Pulmonary artery endothelial cell (primary cell): ENCODE measurements around the gene CLK4. TPM values are rescaled to one million over a fixed set of nuclear protein-coding genes. Genes with fewer than 3 reads are reported as not detected.

Source experiments
- DNase-seq: peaks from one replicate; pipeline ENCODE4 v3.0.0-alpha.2; 2011; ENCODE audit warnings: low read depth, low spot score
- total RNA-seq: library from RNA; depleted of rRNA; stranded (reverse); fragments of >200 nt; gene quantifications from 2 replicates; pipeline ENCODE4 v1.2.3, GENCODE V29; 2014

The CLK4 gene
- total RNA-seq, 1 donor from 2014 or later: 17.5 TPM

DNA sequence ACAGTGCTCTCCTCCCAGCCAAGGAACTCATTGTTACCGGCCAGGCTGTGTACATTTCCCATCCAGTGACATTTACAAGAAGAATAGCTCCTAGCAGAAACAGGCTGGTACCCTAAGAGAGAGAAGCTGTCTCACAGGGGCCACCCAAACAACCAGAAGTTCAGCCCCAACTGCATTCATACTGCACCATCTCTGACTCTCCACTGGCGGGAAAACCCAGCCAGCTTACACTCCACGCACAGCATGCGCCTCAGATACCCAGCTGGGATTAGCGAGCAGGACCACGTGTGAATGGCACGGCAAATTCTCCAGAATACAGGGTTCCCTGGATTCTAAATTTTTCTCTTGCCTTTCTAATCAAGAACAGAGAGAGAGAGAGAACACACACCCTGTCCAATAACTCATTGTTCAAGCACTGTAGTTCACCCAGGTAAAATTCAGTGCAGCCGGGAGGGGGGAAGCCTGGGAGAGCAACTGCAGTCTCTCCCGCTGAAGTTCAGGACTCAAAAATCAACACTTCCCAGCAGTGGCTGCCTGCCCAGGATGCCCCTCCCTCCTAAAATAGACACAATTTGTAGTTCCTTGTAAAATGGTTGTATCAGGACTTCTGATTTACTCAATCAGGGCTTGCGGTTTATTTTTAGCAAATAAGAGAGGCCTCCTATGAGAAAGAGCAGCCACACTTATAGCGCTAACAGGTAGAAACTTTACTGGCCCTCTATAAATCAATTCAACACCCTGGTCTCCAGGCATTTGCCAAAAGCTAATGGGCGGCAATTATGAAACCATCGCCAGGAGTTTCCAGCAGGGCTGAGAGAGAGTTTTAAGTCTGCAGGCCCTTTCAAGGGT, 38.9 kb downstream of the CLK4 start:
- no peak for DNase-seq

DNA sequence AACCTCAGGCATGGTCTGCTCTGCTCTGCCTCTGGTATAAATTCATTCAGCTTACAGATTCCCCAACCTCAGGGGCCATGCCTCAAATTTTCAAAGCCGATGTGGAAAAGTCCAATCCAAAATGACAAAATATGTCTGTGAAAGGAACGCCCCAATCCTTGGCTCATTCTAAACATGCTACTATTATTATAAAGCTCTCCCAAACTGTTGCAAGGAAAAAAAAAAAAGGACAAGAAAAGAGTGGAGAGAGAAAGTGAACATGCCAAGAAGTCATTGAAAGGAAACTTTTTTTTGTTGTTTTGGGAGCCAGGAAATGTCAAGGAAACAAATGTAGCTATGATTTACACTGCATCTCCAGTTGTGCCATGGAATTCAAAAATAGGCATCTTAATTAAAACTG, 40.5 kb downstream of the CLK4 start:
- no peak for DNase-seq

DNA sequence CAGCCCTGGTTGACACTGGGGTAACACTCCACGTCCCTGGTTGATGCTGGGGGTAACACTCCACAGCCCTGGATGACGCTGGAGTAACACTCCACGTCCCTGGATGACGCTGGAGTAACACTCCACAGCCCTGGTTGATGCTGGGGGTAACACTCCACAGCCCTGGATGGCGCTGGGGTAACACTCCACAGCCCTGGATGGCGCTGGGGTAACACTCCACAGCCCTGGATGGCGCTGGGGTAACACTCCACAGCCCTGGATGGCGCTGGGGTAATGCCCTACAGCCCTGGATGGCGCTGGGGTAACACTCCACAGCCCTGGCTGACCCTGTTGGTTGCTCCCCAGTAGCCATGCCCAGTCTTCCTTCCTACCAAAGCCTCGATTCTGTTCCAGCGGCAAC, 41.4 kb downstream of the CLK4 start:
- peak; percentile 37 for DNase-seq

DNA sequence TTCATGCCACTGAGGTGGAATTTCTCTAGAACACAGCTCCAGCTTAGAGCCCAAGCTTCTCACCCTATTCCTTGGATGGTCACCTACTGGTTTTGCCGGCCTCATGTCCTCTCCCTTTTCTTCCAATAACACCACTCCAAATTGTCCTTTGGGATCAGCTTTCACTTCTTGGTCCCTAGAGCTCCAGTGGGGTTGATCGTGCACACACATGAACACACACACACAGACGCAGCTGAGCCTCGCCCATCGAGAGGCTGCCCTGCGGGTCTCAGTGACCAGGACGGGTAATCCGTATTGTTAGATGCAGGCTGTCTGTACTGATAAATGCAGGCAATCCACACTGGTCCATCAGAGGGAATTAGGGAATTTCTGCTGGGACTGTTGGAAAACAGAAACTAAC, 43.6 kb downstream of the CLK4 start:
- no peak for DNase-seq

DNA sequence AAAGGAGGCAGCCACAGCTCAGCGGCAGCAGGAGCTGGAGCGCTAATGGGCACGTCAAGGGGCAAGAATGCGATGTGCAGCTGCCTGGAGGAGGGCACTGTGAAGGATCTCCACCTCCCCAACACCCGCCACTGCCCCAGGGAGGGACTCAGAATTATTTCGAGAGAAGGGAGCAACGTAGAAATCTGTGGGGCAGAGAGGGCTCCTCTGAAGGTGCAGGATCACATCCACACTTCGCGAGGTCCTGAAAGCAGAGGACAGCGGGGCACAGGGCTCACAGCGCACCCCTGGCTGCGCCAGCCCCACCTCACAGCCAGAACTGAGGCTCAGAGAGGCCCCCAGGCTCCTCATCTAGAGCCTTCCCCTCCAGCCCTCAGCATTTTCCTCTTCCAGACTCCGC, 44.6 kb downstream of the CLK4 start:
- no peak for DNase-seq

DNA sequence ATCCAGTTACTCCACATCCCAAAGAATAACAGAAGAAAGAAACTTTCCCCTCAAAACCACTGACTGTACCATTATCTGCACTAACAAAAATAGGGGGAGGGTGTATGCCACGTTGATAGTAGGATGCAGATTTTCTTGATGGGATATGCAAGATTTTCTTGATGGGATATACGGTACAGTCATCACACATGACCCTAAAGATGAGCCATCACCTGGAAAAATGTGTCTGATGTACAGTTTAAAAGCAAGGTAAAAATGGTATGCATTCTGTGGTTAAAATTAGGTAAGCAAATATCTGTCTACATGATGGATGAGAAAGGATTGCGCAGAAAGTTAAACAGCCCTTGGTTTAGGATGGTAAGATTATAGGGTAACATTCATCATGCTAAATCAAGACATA, 45.2 kb downstream of the CLK4 start:
- no peak for DNase-seq

DNA sequence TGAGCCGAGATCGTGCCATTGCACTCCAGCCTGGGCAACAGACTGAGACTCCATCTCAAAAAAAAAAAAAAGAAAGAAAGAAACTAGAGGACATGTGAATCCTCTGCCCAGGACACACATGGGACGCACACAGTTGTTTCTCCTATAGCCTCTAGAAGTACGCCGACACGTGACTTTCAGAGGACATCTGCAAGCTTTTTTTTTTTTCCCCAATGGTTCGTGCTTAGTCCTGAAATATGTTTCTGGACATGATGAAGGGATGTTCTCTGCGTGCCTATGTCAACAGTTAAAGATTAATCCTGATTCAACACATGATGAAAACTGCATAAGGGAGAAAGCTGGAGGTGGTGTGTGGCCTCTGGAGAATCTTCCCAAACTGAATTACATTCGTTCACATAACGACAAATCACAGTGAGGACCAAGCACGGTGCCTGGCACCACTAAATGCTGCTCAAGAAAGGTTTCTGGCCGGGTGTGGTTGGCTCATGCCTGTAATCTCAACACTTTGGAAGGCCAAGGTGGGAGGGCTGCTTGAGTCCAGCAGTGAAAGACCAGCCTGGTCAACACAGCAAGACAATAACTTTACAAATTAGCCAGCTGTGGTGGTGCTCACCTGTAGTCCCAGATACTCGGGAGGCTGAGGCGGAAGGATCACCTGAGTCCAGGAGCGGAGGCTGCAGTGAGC, 46.4 kb downstream of the CLK4 start:
- DNase-seq: no peak

DNA sequence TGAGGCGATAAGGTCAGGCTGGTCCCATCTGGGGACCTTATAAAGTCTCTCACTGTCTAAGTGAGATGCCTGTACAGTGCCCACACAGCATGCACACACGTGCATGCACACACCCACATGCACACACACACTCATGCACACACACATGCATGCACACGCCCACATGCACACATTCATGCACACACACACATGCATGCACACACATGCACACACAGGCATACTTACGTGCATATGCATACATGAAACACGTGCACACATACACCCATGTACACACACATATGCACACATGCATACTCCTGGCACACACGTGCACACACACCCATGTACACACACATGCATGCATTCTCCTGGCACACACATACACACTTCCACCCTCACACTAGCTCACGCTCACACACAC, 48.9 kb downstream of the CLK4 start:
- no peak for DNase-seq

DNA sequence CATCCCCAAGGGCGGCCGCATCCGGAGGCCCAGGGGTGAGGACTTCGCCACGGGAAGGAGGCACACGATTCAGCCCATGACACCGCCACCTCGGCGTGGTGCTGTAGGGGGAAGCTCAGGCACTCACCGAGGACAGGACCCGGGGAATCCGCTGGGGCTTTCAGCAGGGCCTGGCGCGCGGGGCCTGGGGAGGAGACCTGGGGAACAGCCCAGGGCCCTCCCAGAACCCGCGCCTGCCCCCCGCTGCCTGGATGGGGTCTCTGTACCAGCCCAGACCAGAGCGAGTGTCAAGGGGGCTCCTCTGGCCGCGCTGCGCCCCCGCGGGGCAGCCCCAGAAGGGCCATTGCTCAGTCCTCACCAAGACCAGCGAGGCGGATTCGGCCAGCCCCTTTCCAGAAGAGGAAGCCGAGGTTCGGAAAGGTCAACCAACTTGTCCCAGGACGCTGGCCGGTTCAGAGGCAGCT, 49.4 kb downstream of the CLK4 start:
- no peak for DNase-seq

DNA sequence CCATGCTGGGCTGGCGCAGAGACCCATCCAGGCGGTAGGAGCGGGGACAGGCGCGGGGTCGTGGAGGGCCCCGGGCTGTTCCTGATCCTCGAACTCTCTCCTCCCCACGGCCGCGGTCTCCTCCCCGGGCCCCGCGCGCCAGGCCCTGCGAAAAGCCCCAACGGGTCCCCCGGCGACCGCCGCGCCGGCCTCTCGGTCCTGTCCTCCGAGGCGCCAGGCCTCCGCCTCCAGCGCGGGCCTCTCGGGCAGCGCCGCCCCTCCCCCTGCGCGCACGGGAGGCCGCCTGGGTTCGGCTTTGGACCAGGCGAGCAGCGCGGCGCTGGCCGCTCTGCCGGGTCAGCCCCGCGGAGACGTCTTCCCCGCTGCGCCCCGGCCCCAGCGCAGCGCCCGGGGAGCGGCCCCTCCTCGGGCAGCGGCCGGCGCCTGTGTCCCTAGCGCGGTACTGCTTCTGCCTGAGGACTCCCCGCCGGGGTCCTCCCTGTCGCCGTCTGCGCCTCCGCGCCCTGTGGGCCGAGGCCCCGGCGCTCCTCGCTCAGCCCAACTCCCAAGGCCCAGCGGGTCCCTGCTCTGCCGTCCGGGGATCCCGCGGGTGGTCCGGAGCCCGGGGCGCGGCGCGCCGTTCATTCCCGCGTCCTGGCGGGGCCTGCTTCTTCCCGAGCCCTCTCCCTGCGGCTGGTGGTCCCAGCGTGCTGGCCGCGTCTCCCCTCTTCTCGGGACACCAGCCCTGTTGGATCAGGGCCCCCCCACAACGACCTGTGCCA, 50.1 kb downstream of the CLK4 start:
- no peak for DNase-seq

DNA sequence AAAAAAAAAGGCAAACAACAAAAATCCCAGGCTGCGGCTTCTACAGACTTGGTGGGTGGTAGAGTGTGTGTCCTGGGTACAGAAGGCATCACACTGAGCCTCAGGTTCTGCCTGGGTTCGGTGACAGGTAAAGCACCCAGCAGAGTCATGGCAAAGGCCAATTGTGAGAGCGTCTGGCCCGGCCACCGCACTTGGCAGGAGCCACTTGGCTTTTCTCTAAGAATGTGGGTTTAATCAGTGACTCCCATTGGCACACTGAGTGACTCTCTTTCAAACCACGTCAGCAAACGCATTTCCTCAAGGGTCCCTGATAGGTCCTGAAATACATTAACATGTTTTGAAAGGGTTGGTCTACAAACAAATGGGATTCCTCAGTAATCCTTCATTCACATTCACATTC, 53.6 kb downstream of the CLK4 start:
- no peak for DNase-seq

DNA sequence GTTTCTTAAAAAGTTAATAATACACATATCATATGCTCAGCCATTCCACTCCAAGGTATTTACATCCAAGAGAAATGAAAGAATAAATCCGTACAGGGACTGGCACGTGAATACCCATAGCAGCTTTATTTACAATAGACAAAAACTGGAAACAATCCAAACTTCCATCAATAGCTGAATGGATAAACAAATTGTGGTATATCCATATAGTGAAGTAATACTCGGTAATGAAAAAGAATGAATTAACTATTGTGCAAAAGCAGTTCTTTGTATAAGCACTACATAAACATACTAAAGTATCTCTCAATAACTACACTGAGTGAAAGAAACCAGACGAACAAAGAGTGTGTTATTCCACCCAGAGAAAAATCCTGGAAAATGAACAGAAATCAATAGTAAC, 54.2 kb downstream of the CLK4 start:
- no peak for DNase-seq

DNA sequence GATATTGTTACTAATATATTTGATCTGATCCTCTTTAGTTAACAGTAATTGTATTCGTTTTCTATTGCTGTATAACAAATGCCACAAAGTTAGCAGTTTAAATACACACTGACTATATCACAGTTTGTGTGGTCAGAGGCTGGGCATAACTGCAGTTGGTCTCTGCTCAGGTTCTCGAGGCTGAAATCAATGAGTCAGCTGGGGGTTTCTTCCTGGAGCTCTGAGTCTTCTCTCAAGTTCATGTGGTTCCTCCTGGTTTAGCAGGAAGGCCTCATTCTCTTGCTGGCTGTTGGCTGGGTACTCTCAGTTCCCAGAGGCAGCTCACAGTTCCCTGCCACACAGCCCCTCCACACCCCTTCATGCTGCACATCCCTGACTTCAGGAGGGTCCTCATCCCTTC, 57.4 kb downstream of the CLK4 start:
- DNase-seq: no peak

DNA sequence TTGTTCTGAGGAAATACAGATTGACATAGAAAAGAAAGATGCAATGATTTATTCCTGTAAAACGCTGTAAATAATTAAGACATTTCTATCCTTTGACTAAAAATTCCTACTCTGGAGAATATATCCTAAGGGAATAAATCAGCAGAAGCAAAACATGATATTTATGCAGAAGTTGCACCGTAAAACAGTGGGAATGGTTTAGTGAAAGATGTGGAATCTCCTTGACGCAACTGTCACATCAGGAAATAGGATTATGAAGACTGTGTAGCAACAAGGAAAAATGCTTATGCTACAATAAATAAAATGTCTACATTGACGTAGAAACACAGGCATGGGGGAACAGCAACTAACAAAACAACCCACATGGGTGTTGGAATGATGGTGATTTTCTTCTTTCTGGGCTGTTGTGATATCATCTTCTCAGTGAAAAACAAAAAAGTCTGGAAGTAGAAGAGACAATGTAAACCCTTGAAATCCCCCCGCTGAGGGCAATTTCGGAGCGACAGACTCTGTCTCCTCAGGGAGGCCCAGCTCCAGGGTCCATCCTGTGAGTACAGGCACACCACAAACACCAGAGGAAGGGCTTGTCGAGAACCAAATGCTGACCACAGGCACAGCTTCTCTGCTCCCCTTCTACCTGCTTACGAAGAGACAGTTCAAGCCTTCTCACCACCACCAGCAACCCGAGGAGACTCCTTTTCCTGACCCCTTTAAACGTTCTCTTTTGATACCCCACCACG, 61.9 kb downstream of the CLK4 start:
- DNase-seq: no peak

DNA sequence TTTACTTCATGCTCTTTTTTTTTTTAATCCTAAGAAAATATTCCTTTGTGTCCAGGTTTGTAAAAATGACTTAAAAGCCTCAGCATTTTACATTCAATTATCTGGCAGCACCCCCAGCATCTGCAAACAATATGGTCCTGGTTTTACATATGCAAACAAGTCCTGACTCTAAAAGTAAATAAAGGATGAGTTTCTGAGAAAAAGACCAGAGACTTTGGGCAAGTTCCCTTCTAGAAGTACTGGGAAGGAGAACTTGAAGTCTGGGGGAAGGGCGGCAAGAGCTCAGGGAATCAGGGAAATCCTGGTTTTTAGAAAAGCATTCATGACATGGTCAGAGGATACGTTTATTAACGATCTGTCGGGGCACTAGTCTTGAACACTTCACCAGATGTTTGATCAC, 62.5 kb downstream of the CLK4 start:
- DNase-seq: no peak

DNA sequence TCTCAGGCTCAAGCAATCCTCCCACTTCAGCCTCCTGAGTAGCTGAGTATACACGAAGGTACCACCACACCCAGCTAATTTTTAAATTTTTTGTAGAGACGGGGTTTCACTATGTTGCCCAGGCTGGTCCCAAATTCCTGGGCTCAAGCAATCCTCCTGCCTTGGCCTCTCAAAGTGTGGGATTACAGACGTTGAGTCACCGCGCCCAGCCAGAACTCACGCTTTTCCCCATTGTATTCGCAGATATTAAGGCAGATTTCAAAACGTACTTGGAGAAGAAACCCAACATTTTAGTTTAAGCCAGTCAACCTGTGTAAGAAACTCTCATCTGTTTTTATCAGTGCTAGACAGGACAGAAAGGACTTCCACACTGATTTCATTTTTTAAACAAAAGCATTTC, 63.2 kb downstream of the CLK4 start:
- no peak for DNase-seq

DNA sequence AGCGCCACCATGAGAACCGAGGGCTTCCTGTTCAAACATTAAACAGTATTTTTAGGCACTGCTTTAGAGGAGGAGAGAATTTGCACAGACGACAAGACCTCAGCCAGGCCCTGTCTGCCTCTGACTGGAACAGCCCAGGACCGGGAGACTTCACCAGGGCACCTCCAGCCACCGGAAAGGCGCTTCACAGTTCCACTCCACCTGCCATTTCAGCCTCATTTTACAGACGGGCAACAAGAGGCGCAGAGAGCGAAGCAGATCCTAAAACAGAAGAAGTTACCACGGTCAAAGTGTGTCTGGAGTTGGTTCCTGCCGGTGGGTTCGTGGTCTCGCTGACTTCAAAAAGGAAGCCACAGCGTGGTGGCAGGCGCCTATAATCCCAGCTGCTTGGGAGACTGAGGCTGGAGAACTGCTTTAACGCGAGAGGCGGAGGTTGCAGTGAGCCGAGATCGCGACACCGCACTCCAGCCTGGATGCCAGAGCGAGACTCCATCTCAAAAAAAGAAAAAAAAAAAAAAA, 65.0 kb downstream of the CLK4 start:
- no peak for DNase-seq

DNA sequence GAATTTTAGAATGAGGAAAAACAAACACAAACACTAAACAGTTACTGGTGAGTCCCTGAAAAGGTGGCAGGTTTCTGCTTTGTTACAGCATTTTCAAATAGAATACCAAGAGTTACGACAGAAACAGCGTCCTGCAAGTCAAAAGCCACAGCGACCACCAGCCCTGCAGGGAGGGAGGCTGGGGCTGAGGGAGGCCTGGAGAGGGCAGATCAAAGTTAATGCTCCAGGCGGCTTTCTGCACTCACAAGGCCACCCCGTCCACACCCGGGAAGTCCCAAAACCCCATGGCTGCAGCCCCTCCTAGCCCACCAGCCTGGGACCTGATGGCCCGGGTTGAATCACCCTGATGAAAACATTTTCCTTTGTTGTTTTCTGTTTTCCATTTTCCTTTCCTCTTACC, 65.9 kb downstream of the CLK4 start:
- no peak for DNase-seq

DNA sequence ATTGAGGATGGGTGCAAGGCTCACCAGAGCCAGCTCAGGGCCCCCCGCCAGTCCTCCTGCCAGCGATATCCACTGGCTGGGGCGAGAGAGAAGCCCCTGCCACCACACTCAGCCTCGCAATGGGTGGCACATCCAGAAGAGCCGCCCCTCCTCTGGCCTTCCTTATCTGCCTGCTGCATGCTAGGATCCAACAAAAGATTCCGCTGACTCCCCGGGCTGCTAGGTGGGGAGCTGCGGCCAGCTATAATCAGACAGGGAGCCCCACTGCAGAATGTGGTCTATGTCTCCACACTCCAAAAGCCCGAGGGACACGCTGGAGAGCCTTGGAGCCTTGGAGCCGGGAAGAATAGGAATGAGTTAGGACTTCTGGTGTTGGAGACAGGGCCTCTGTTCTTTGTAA, 69.4 kb downstream of the CLK4 start:
- no peak for DNase-seq

DNA sequence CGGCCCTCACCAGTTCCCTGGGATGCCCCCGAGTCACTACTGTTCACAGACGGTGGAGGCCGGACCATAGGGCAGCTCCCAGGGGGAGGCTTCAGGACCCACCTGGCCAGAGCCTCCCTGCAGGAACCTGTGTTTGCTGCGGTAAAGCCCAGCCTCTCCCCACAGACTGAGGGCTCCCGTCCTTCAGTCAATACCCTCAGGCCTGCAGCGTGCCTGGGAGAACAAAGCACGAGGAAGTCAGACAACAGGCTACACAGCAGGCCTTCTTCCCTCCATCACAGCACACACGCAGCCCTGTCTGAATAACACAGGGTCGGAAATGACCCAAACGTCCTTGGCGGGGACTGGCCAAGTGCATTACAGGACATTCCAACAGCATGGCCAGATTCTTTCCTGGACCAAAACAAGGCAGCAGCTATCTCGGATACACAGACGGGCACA, 71.1 kb downstream of the CLK4 start:
- DNase-seq: no peak

DNA sequence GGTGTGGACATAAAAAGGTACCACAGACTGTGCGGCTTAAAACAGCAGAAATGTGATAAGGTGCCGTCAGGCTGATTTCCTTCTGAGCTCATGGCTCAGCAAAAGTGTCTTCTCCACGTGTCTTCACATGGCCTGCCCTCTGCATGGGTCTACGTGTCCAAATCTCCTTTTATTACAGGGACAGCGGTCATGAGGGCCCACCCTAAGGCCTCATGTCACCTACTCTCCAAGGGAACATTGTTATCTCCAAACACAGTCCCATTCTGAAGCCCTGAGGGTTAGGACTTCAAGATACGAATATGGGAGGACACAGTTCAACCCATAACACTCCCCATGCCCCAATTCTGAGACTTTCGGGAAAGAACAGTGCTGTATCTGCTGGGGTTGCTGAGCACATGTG, 71.8 kb downstream of the CLK4 start:
- no peak for DNase-seq
